ENCODE measurements around the gene PEX11B.
"Not testable (repeated sequence)": the region's sequence is repeated elsewhere in the genome, so short reads cannot be mapped to it uniquely, and the experiment has no call there.

PEX11B gene

GRCh38 chr1:145942405-145942804, 23.9 kb upstream of the PEX11B start:
- H3K4me3 ChIP-seq (ENCODE audit: low read depth, low read length) = no peak overlapping the region
- no peak for TF ChIP-seq CTCF (IDR thresholded peaks at IDR 0.05; ENCODE audit: borderline replicate concordance, insufficient read depth, low read depth, low read length)

GRCh38 chr1:145937436-145937835, 18.9 kb upstream of the PEX11B start:
- no peak overlapping the region for H3K4me3 ChIP-seq (ENCODE audit: low read depth, low read length)
- no peak for TF ChIP-seq CTCF (IDR thresholded peaks at IDR 0.05; ENCODE audit: borderline replicate concordance, insufficient read depth, low read depth, low read length)

- H3K4me3 ChIP-seq (ENCODE audit: low read depth, low read length) = no peak overlapping the region
- TF ChIP-seq CTCF (IDR thresholded peaks at IDR 0.05; ENCODE audit: borderline replicate concordance, insufficient read depth, low read depth, low read length) = no peak
These were observed 17.7 kb upstream of the PEX11B start for GRCh38 chr1:145936247-145936646.

- no peak overlapping the region for H3K4me3 ChIP-seq (ENCODE audit: low read depth, low read length)
- no peak for TF ChIP-seq CTCF (IDR thresholded peaks at IDR 0.05; ENCODE audit: borderline replicate concordance, insufficient read depth, low read depth, low read length)
These were observed 17.2 kb upstream of the PEX11B start for GRCh38 chr1:145935708-145936107.

GRCh38 chr1:145932522-145933009, 14.0 kb upstream of the PEX11B start:
- not testable (repeated sequence) for H3K4me3 ChIP-seq (ENCODE audit: low read depth, low read length)

- peak overlapping the region; percentile 71 for H3K4me3 ChIP-seq (ENCODE audit: low read depth, low read length)
- no peak for TF ChIP-seq CTCF (IDR thresholded peaks at IDR 0.05; ENCODE audit: borderline replicate concordance, insufficient read depth, low read depth, low read length)
These were observed 9.6 kb upstream of the PEX11B start for GRCh38 chr1:145927916-145928643.

- peak within 1 kb of the TSS; percentile 71 for H3K4me3 ChIP-seq (ENCODE audit: low read depth, low read length)
- TF ChIP-seq CTCF (IDR thresholded peaks at IDR 0.05; ENCODE audit: borderline replicate concordance, insufficient read depth, low read depth, low read length) = peak; percentile 66
These were observed 8.8 kb upstream of the PEX11B start, which contains the start of gene RBM8A for GRCh38 chr1:145927063-145927886. TSS of gene RBM8A (minus strand) at chr1:145927484. CDS start at chr1:145927426, 58 bp downstream.

Data from GM12875 (cell line).